HG03432 (cell line): ENCODE measurements around the gene IPO11.
"Not testable (repeated sequence)": the region's sequence is repeated elsewhere in the genome, so short reads cannot be mapped to it uniquely, and the experiment has no call there.

Source experiments
- ATAC-seq: cut with Tn5 transposase; IDR thresholded peaks from one replicate; pipeline ENCODE4 v1.9.1; 2021; ENCODE audit warnings: mild to moderate bottlenecking, moderate library complexity; ENCODE audit not compliant: unreplicated experiment

IPO11 gene

DNA sequence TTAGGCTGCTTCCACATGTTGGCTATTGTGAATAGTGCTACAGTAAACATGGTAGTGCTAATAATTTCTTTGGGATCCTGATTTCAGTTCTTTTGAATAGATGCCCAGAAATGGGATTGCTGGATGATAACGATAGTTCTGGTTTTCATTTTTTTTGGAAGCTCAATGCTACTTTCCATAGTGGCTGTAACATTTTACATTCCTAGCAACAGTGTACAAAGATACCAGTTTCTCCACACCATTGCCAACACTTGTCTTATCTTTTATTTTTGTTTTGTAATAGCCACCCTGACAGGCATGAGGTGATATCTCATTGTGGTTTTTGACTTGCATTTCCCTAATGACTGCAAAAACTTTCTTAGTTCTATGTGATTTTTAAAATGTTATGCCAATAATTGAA, 97.2 kb downstream of the IPO11 start:
- ATAC-seq = no peak

DNA sequence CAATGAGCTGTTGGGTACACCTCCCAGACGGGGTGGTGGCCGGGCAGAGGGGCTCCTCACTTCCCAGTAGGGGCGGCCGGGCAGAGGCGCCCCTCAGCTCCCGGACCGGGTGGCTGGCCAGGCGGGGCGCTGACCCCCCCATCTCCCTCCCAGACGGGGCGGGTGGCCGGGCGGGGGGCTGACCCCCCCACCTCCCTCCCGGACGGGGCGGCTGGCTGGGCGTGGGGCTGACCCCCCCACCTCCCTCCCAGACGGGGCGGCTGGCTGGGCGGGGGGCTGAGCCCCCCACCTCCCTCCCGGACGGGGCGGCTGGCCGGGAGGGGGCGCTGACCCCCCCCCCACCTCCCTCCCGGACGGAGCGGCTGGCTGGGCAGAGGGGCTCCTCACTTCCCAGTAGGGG, 100.5 kb downstream of the IPO11 start:
- not testable (repeated sequence) for ATAC-seq

DNA sequence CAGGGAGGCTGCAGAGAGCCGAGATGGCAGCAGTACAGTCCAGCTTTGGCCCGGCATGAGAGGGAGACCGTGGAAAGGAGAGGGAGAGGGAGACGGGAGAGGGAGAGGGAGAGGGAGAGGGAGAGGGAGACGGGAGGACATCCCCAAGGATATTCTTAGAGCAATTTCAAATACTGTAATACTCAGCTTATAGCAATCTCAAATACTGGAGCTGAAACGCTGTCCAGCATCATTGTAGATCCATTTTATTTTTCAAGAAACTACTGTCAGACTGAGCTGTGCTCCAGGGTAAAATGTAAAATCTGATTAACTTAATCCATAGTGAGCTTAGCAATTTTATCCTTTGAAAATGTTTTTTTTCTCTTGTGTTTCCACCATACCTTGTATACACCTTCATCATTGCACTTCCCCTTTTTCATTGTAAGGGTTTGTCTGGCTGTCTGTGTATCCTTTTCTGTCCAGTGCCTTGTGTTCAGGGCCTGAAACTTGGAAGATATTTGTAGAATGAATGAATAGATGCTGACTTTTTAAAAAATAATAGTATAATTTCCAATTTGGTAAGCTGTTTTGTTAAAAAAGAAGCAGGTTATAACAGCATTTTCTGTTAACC, 102.1 kb downstream of the IPO11 start:
- no peak for ATAC-seq

DNA sequence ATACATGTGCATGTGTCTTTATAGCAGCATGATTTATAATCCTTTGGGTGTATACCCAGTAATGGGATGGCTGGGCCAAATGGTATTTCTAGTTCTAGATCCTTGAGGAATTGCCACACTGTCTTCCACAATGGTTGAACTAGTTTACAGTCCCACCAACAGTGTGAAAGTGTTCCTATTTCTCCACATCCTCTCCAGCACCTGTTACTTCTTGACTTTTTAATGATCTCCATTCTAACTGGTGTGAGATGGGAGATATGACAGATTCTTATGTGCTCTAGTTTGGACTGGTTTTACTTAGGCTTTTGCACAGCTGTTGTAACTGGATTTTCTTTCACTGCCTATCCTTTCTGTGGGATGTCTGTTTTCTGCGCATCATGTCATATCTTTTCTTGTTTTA, 108.2 kb downstream of the IPO11 start:
- peak; percentile 8 for ATAC-seq

DNA sequence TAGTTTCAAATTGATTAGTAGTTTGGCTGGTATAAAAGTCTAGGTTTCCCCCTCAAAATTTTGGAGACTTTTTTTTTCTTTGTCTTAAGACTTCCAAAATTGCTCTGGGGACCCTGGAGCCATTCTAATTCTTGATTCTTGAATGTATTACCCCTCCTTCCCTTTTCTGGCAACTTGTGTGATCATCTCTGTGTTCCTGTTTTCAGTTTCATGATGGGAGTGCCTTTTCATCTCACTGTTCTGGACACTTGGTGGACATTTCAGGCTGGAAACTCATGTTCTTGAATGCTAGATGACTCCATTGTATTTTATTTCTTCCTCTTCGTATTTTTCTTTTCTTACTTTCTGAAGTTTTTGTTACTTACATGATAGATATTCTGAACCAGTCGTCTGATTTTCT, 108.8 kb downstream of the IPO11 start:
- ATAC-seq = peak; percentile 47

DNA sequence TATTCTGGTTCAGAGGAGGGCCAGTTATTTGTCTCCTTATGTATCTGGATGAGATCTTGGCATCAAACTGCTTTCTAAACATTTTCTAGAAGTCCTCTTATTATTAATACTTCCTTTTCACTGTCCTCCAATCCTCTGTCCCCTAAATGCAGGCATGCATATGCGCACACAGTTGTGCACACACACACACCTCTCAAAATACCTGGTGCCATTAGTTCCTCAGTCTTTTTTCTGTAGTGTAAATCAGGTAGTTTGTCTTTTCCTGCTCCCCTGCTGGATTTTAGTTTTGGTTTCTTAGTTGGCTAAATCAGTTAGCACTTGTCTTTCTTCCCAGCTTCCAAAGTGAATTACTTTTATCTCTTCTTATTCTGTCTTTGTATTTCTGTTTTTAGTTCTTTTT, 110.2 kb downstream of the IPO11 start:
- ATAC-seq = no peak

DNA sequence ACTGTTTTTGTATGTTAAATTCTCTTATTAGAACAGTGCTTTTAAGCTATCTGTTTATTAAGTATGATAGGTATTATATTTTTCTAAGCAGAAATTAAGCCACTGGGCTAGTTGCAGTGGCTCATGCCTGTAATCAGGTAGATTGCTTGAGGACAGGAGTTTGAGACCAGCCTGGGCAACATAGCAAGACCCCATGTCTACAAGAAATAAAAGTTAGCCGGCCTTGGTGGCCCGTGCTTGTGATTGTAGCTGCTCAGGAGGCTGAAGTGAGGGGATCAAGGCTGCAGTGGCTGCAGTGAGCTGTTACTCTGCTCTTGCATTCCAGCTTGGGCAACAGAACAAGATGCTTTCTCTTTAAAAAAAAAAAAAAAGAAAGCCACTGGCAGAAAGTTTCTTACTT, 121.0 kb downstream of the IPO11 start:
- no peak for ATAC-seq

DNA sequence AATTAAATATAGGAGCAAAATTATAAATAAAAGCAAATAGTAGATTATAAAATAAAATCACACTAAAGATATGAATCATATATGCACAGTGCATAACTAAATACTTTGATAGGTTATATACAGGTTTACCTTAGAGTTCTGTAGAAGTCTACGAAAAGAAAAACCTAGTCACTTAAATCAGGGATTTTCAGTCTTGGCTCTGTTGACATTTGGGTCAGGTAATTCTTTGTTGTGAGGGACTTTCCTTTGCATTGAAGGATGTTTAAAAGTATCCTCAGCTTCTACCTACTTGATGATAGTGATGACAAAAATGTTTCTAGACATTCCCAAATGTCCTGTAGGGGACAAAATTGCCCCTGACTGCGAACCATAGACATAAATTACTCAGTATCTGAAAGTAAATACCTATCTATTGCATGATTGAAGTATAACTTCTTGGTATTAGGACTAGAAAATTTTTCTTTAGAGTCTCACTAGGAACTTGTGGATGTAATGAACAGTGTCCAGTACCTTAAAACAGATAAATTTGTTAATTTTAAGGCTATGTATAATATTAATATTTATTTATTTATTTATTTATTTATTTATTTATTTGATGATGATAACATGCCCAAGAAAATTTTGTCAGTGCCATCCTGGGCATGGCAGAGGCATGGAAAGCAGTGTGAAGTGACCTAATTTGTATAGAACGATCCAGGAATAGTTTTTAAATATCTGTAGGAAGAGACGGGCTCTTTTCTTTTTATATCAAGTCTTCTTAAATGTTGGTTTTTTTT, 122.1 kb downstream of the IPO11 start:
- ATAC-seq = no peak

DNA sequence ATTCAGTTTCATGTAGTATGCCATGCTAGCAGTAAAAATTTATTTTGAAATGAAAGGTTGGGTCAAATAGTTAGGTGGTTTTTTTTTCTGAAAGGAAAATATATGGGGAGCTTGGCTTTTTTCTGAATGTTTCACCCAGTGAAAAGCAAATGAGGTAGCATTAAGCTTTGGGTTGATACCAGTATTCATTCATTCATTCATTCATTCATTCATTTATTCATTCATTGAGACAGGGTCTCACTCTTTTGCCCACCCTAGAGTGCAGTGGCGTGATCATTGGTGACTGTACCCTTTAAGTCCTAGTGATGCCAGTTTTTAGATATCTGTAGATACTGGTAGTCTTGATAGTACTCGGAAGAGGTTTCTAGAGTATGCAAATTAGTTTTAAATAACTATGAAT, 123.7 kb downstream of the IPO11 start:
- ATAC-seq = no peak

DNA sequence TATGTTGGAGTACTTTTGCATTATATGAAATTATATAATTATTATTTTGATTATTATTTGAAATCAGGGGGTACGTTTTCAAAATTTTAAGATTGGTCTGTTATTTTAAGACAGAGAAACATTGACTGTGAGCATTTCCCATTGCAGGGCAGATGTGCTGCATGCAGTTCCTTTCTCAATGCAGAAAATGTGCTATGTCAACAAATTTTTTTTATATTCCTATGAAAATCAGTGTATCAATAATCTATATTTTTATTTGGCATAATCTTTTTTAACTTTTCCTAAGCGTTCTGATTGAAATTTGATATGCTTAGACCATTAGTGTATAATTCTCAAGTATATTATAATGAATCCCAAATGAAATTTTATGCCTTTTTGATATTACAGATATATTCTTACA, 124.2 kb downstream of the IPO11 start:
- ATAC-seq = no peak

DNA sequence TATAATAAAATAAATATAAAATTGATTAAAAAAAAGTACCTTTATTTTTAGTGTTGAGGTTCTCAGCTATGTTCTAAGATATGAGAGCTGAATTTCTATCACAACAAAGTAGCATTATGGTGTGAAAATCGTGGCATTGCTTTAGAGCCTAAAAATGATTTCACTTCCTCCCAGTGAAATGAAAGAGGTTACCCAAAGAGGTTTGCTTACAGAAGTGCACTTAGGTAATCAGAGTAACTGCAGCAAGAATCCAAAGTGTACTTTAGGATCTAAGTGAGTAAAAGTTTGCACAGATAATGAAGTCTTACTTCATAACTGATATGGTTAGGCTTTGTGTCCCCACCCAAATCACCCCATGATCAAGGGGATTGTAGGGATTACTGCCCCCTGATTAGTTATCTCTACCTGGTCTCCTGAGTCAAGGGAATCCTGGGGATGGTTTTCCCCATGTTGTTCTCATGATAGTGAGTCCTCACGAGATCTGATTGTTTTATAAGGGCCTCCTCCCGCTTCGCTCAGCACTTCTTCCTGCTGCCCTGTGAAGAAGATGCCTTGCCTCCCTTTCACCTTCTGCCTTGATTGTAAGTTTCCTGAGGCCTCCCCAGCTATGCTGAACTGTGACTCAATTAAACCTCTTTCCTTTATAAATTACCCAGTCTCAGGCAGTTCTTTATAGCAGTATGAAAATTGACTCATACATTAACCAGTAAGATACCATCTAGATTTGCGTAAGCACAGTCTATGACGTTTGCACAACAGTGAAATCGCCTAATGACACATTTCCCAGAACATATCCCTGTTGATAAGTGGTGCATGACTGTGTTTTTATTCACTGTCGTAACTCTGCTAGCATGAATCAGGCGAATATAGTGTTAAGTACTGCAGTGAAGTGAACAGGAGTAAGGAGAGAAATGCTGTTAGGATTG, 125.7 kb downstream of the IPO11 start:
- ATAC-seq = no peak

DNA sequence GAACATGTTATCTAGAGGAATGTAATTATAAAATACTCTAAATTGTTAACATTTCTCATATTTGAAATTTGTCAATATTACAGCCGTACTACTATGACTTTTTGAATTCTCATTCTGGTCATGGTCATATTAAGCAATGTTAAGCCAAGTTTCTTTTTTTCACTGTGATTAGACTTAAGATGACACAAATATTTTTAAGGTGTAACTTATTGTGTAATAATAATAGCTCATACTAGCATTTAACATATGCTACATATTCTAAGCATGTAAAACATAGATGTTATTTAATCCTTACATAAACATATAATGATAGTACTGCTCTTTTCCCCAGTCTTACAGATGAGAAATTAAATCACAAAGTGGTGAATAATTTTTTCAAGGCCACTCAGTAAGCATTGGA, 130.2 kb downstream of the IPO11 start:
- no peak for ATAC-seq

DNA sequence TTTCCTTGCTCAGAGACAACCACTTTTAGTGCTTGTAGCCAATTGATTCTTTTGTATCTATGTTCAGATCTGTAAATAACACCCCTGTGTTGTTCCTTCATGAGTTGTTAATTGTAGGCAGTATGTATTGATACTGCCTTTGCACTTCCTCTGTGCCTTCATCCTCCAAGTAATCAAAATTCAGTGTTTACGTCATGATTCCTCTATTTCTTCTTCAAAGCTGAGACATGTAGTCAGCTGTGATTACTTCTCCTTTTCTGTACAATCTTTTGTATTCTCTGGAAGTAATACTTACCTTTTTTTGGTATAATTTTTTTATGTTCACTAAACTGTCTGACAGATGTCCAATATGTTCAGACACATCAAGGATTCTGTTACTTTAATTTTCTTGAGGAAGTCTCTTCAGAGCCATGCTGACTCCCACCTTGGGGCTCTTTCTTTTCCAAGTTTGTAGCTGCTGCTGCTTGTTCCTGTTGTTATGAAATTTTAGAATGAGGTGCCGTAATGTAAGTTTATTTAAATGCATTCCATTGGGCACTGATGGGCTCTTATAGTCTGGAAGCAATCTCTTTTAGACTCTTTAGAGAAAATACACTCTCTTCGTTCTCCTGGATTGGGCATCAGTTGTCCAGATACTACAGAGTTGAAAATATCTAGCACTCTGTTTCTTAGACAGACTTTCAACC, 135.5 kb downstream of the IPO11 start:
- no peak for ATAC-seq

DNA sequence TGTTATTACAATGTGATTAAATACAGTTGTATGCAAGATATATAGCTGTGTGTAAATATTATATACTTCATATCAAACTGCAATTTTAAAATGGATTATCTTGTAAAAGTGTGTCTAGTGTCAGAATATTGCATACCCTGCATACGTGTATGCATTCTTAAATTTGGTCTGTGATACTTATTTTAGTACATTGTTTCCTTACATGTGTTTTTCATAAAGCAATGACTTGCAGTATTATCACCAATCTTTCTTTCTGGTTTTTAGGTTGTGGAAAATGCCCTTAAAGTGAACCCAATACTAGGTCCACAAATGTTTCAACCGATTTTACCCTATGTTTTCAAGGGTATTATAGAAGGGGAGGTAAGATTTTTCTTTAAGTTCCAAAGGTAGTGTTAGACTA, 137.5 kb downstream of the IPO11 start:
- ATAC-seq = no peak

DNA sequence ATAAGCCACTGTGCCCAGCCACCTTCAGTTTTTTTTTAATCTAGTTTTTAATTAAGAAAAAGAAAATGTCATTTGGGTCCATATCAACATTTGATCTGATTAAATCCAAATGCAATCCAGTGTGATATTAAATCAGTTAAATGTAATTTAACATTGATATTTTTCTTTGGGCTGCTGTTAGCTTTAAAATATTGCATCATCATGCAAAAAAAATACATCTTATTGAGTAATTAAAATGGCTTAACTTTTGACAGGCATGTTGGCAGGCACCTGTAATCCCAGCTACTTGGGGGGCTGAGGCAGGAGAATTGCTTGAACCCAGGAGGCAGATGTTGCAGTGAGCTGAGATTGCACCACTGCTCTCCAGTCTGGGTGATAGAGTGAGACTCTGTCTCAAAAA, 143.4 kb downstream of the IPO11 start:
- ATAC-seq = no peak

DNA sequence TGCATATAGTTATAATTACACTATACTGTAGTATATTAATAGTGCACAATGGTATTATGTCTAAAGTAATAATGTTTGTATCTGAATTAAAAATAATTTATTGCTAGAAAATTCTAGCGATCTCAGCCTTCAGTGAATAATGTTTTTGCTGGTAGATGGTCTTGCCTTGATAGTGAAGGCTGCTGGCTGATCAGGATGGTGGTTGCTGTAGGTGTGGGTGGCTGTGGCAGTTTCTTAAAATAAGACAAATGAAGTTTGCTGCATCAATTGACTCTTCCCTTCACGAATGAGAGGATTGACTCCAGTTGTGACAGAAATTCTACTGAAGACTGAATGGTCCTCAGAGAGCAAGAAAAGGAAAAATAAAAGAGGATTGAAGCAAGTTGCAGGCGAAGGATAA, 146.4 kb downstream of the IPO11 start:
- ATAC-seq = no peak

DNA sequence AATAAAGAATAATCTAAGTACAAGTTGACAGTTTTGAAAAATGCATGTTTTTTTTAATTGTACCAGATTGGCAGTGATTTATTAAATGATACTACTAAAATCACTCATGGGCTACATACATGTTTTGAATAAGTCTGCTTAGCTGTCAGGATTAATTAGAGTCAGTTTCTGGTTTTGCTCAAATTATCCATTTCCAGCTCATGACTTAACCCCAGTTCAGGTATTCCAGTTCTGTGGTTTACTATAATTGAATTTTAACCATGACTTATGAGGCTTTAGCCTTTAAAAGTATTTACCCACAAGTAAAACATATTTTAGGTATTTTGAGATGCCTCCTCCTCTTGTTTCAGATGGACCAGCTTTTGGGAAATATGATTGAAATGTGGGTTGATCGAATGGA, 148.2 kb downstream of the IPO11 start:
- ATAC-seq = no peak

DNA sequence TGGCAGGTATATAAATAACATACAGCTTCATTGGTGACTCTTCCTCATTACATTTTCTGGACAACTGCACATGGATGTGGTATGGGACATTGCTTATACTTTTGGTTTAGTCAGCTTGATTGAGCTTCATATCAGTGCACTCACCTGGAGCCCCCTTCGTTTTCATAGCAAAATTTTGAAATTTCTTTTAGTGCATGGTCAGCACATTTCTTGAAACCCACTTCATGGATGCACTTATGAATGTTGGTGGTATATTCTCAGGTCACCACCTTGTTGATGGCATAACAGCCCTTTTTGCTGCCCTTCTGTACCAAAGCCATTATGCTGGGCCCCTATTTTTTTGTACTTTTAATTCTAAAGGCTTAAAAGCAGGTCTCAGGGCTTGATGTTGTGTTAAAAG, 149.3 kb downstream of the IPO11 start:
- ATAC-seq = no peak

DNA sequence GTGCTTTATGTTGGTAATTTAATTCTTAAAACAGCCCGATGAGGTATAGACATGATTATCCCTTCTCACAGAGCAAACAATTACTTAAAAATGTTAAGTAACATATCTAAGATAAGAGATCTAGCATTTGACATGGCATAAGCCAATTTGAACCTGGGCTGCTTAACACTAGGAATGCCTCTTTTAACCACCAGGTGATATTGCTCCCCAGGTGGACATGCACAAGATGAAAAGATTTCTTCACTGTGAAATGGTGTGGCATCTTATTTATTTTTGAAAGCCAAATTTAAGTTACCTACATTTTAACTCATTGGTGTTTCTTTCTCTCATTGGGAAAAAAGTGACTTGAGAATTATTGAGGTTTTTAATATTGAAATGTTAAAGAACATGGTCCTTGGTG, 150.3 kb downstream of the IPO11 start:
- no peak for ATAC-seq

DNA sequence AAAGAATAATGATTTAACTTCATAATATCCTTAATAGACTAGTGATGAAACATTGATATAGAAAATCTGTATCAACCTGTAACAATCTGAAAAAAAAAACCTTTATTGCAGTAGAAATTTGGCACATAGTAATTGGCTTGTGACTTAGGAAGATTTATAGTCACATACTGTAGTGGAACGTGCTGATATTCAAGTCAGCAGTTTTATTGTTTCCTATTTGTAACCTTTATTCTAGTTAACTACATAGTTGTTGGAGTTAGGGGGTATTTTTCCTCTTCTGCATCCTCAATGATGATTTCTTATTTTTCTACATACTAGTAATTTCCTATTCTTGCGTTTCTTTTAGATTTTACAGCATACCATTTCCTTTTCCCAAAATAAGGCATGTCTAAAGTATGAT, 151.5 kb downstream of the IPO11 start:
- ATAC-seq = no peak

DNA sequence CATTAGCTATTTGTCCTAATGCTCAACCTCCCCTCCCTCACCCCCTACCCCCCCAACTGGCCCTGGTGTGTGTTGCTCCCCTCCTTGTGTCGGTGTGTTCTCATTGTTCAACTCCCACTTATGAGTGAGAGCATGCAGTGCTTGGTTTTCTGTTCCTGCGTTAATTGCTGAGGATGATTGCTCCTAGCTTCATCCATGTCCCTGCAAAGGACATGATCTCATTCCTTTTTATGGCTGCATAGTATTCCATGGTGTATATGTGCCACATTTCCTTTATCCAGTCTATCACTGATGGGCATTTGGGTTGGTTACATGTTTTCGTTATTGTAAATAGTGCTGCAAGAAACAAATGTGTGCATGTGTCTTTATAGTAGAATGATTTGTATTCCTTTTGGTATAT, 153.2 kb downstream of the IPO11 start:
- not testable (repeated sequence) for ATAC-seq
